PC-3 (cell line): ENCODE measurements around the gene GTF2H3. TPM values are rescaled to one million over a fixed set of nuclear protein-coding genes. Genes with fewer than 3 reads are reported as not detected.
A peak's percentile ranks its signal among the peaks of the same experiment; 100 is the strongest.

Source experiments
- ATAC-seq: fragments of 200-7000 bp; cut with Tn5 transposase; 2 replicates; pipeline ENCODE4 v1.9.1; 2020; ENCODE audit warnings: mild to moderate bottlenecking, moderate library complexity
- BruUV-seq: library from RNA; stranded (reverse); fragments of 400-500 nt; replicated peaks from 2 replicates; lab custom pipeline; 2021; lab: Mats Ljungman, UMichigan
- CTCF ChIA-PET: fragments of 300-600 bp; sonication (Branson Sonifier 250); formaldehyde crosslinking; loops from one replicate; lab custom pipeline; 2022; ENCODE audit warnings: antibody characterized with exemption; lab: Charles Lee
- POLR2A ChIA-PET: fragments of 300-600 bp; sonication (Branson Sonifier 250); formaldehyde crosslinking; loops from one replicate; lab custom pipeline; 2022; ENCODE audit warnings: antibody characterized with exemption; ENCODE audit not compliant: unreplicated experiment; lab: Charles Lee
- DNase-seq: peaks from one replicate; pipeline ENCODE4 v3.0.0-alpha.2; 2015
- H2AFZ ChIP-seq: fragments of 300-600 bp; sonication (generic); 2 replicates; pipeline ENCODE4 v1.6.0; 2016; ENCODE audit warnings: antibody characterized with exemption, low read length
- H3F3A ChIP-seq: fragments of 300-600 bp; sonication (generic); one replicate; pipeline ENCODE4 v1.6.0; 2017; ENCODE audit warnings: antibody characterized with exemption, low read length, control low read depth, mild to moderate bottlenecking; ENCODE audit not compliant: unreplicated experiment
- H3K27ac ChIP-seq: fragments of 300-600 bp; sonication (generic); 2 replicates; pipeline ENCODE4 v1.5.1; 2016; ENCODE audit warnings: mild to moderate bottlenecking, low read length
- H3K27me3 ChIP-seq: fragments of 300-600 bp; sonication (generic); 2 replicates; pipeline ENCODE4 v1.6.1; 2016; ENCODE audit warnings: low read length, mixed read lengths
- H3K36me3 ChIP-seq: fragments of 300-600 bp; sonication (generic); 2 replicates; pipeline ENCODE4 v1.6.1; 2016; ENCODE audit warnings: low read depth, mixed run types, low read length, mixed read lengths
- H3K4me1 ChIP-seq: fragments of 300-600 bp; sonication (generic); 2 replicates; pipeline ENCODE4 v1.5.1; 2016; ENCODE audit warnings: low read length; ENCODE audit not compliant: insufficient read depth
- H3K4me2 ChIP-seq: fragments of 300-600 bp; sonication (generic); 2 replicates; pipeline ENCODE4 v1.6.0; 2016; ENCODE audit warnings: low read length
- H3K4me3 ChIP-seq: fragments of 300-600 bp; sonication (generic); 2 replicates; pipeline ENCODE4 v1.5.1; 2016; ENCODE audit warnings: mild to moderate bottlenecking, low read length, mixed read lengths
- H3K79me2 ChIP-seq: fragments of 300-600 bp; sonication (generic); 2 replicates; pipeline ENCODE4 v1.6.1; 2017; ENCODE audit warnings: low read length, mixed read lengths
- H3K9ac ChIP-seq: fragments of 300-600 bp; sonication (generic); 2 replicates; pipeline ENCODE4 v1.6.0; 2016; ENCODE audit warnings: mild to moderate bottlenecking, low read length
- H3K9me2 ChIP-seq: fragments of 300-600 bp; sonication (generic); replicated peaks from 2 replicates; pipeline ENCODE4 v1.6.1; 2016; ENCODE audit warnings: mixed run types, low read length, mixed read lengths
- H3K9me3 ChIP-seq: fragments of 300-600 bp; sonication (generic); 2 replicates; pipeline ENCODE4 v1.6.1; 2016; ENCODE audit warnings: low read length, mixed read lengths
- H4K20me1 ChIP-seq: fragments of 300-600 bp; sonication (generic); 2 replicates; pipeline ENCODE4 v1.6.1; 2016; ENCODE audit warnings: low read length, mixed read lengths
- EZH2 ChIP-seq: fragments of 300-600 bp; sonication (generic); IDR thresholded peaks from one replicate; pipeline ENCODE4 v1.6.1; 2017; ENCODE audit warnings: antibody characterized with exemption, mild to moderate bottlenecking, low read length; ENCODE audit not compliant: unreplicated experiment
- EZH2phosphoT487 ChIP-seq: fragments of 300-600 bp; sonication (generic); IDR thresholded peaks from 2 replicates; pipeline ENCODE4 v1.6.1; 2018; ENCODE audit warnings: mild to moderate bottlenecking, antibody characterized with exemption, low read length, borderline replicate concordance
- intact Hi-C: fragments of 100-400 bp; cut with micrococcal nuclease; formaldehyde crosslinking; loops from 2 replicates; pipeline ENCODE4 v1.9.0; 2023
- total RNA-seq: library from RNA; depleted of rRNA; stranded (reverse); fragments of >200 nt; gene quantifications from 2 replicates; pipeline ENCODE4 v1.2.3, GENCODE V29; 2014
- TF ChIP-seq, protein P1 (sequence below): fragments of 300-600 bp; sonication (generic); conservative IDR thresholded peaks from 2 replicates; pipeline ENCODE4 v1.5.1; 2017; ENCODE audit warnings: antibody characterized with exemption, low read depth, mild to moderate bottlenecking, low read length

GTF2H3 gene
- total RNA-seq, 1 experiment from 2014 or later, result 24.2 TPM

DNA sequence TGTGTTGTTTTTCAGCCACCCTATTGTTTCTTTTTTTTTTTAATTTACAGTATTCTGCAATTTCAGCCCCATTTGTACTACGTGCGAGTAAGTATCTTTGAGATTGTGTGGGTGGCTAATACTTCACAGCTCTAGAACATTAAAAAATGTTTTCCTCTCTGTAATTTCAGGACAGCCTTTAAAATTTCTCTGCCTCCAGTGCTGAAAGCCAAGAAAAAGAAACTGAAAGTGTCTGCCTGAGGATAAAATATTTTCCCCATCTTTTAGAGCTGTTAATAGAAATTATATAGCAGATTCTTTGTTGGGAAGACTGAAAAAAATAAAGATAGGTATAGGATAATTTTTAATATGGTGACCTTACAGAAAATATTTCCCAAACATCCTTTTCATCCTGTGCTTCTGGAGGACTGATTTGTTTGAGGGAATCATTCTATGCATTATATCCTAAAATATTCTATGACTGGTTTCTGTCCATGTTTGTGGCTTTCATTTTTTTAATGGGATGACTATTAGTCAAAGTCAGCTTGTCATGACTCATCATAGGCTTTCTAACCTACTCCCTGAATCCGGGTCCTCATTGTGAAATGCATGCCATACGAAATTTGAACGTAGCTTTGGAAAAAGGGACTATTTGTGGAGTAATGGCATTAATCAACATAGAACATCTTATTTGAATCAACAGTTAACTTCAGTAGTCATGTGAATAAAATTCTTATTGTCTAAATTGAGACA lies 26.5 kb downstream of the GTF2H3 start:
- H3K9me2 ChIP-seq, result no peaks in the 10 kb centered on the region
- ATAC-seq (peak; percentile 90), DNase-seq (peak; percentile 96)
- intact Hi-C loops, result loop anchor here (1.0 to 5.0 kb wide), 3 partner anchors 36 to 768 kb away; partner anchors contain the start of gene ATP6V0A2
- peak overlapping the region; percentile 28; the same call in 1 of the 2 replicates for H3K4me3 ChIP-seq
- TSS peak; percentile 86 for BruUV-seq
- H3K4me1 ChIP-seq, result peaks cover 27% of the 10 kb centered on the region
- H3K9me3 ChIP-seq, result no peaks in the 10 kb centered on the region
- H3K4me2 ChIP-seq, result peak overlapping the region; percentile 69
- H4K20me1 ChIP-seq, result no peaks in the 10 kb centered on the region
- peak overlapping the region; percentile 55; the same call in 1 of the 2 replicates for H2AFZ ChIP-seq
- CTCF ChIA-PET, result no interaction called here
- POLR2A ChIA-PET, result interaction anchor here (0.7 kb wide), 1 partner anchor 596 kb away, joined by 3 read pairs; no protein-coding TSS in a partner anchor
- TF ChIP-seq EZH2phosphoT487, result no peak
- TF ChIP-seq, protein P1, sequence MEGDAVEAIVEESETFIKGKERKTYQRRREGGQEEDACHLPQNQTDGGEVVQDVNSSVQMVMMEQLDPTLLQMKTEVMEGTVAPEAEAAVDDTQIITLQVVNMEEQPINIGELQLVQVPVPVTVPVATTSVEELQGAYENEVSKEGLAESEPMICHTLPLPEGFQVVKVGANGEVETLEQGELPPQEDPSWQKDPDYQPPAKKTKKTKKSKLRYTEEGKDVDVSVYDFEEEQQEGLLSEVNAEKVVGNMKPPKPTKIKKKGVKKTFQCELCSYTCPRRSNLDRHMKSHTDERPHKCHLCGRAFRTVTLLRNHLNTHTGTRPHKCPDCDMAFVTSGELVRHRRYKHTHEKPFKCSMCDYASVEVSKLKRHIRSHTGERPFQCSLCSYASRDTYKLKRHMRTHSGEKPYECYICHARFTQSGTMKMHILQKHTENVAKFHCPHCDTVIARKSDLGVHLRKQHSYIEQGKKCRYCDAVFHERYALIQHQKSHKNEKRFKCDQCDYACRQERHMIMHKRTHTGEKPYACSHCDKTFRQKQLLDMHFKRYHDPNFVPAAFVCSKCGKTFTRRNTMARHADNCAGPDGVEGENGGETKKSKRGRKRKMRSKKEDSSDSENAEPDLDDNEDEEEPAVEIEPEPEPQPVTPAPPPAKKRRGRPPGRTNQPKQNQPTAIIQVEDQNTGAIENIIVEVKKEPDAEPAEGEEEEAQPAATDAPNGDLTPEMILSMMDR, result no peak
- H3F3A ChIP-seq, result peaks cover 18% of the 10 kb centered on the region
- H3K36me3 ChIP-seq, result peaks cover 18% of the 10 kb centered on the region
- peak overlapping the region; percentile 19 for H3K9ac ChIP-seq
- peak overlapping the region; percentile 80 for H3K27ac ChIP-seq
- no peaks in the 10 kb centered on the region for H3K27me3 ChIP-seq
- H3K79me2 ChIP-seq, result no peaks in the 10 kb centered on the region

DNA sequence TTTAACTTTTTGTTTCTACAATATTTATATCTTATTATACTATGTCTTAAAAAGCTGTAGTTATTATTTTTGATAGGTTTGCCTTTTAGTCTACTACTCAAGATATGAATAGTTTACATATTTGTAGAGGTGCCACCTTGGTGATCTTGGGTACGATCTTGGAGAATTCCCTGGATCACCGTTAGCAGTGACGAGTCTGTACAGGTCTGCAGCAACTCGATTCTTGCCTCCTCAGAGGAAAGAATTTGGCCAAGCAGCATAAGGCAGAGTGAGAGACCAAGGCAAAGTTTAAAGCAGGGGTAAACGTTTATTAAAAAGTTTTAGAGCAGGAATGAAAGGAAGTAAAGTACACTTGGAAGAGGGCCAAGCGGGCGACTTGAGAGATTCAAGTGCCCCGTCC lies 34.1 kb downstream of the GTF2H3 start:
- CTCF ChIA-PET, result no interaction called here
- H3K4me1 ChIP-seq, result peaks cover 13% of the 10 kb centered on the region; the same call in 1 of the 2 replicates
- peaks cover 2% of the 10 kb centered on the region; the same call in 1 of the 2 replicates for H3K36me3 ChIP-seq
- no peak overlapping the region for H3K9ac ChIP-seq
- no TSS peak for BruUV-seq
- H3K27me3 ChIP-seq, result no peaks in the 10 kb centered on the region
- ATAC-seq, result no peak
- no peak for TF ChIP-seq EZH2
- TF ChIP-seq, protein P1, result no peak
- no peak for TF ChIP-seq EZH2phosphoT487
- no peaks in the 10 kb centered on the region for H4K20me1 ChIP-seq
- no peaks in the 10 kb centered on the region for H3K9me2 ChIP-seq
- H3K9me3 ChIP-seq, result no peaks in the 10 kb centered on the region
- POLR2A ChIA-PET, result interaction anchor here (1.2 kb wide), 1 partner anchor 44 kb away, joined by 4 read pairs; the partner anchor contains the start of gene ATP6V0A2
- H2AFZ ChIP-seq, result no peak overlapping the region
- intact Hi-C loops, result no loop called here
- no peaks in the 10 kb centered on the region for H3F3A ChIP-seq
- no peak overlapping the region for H3K27ac ChIP-seq
- DNase-seq, result no peak
- H3K4me2 ChIP-seq, result no peak overlapping the region
- H3K4me3 ChIP-seq, result no peak overlapping the region
- no peaks in the 10 kb centered on the region for H3K79me2 ChIP-seq
